SH-SY5Y (cell line): ENCODE data around the gene ARRDC5.

Source experiments
- GATA2 ChIP-seq: IDR thresholded peaks from 2 replicates; pipeline ENCODE4 v1.6.1; 2011; ENCODE audit warnings: mild to moderate bottlenecking, low read depth, low read length
- GATA3 ChIP-seq: IDR thresholded peaks from 2 replicates; pipeline ENCODE4 v1.6.1; 2011; ENCODE audit warnings: low read depth, mild to moderate bottlenecking, low read length, moderate library complexity

Gene ARRDC5

GRCh38 chr19:4913996-4914735 is 11.5 kb upstream of the ARRDC5 start:
- TF ChIP-seq GATA3 (no peak), GATA2 (no peak)

GRCh38 chr19:4911786-4912672 is 9.3 kb upstream of the ARRDC5 start:
- no peak for TF ChIP-seq GATA3
- TF ChIP-seq GATA2, result no peak

- no peak for TF ChIP-seq GATA2
- TF ChIP-seq GATA3, result no peak
These were observed 8.6 kb upstream of the ARRDC5 start for GRCh38 chr19:4911314-4911713.

GRCh38 chr19:4910594-4911281 is 8.0 kb upstream of the ARRDC5 start:
- TF ChIP-seq GATA2, result no peak
- no peak for TF ChIP-seq GATA3

GRCh38 chr19:4909897-4910593 is 7.3 kb upstream of the ARRDC5 start:
- TF ChIP-seq GATA2, result no peak
- TF ChIP-seq GATA3, result no peak

GRCh38 chr19:4909156-4909896 is 6.6 kb upstream of the ARRDC5 start, which contains the start of gene UHRF1:
UHRF1 (plus strand) TSS chr19:4909501; CDS start chr19:4910886, 1,385 bp downstream.
- TF ChIP-seq GATA3 (no peak), GATA2 (no peak)

- TF ChIP-seq GATA2, result no peak
- no peak for TF ChIP-seq GATA3
These were observed 6.1 kb upstream of the ARRDC5 start for GRCh38 chr19:4908781-4909155.

- TF ChIP-seq GATA2 (no peak), GATA3 (no peak)
These were observed 5.7 kb upstream of the ARRDC5 start for GRCh38 chr19:4908360-4908759.

GRCh38 chr19:4906963-4907362 is 4.3 kb upstream of the ARRDC5 start:
- no peak for TF ChIP-seq GATA2
- TF ChIP-seq GATA3, result no peak

GRCh38 chr19:4904481-4904880 is 1.8 kb upstream of the ARRDC5 start:
- no peak for TF ChIP-seq GATA3
- no peak for TF ChIP-seq GATA2

- no peak for TF ChIP-seq GATA2
- TF ChIP-seq GATA3, result no peak
These were observed 5.5 kb downstream of the ARRDC5 start for GRCh38 chr19:4897146-4897545.

- TF ChIP-seq GATA2 (no peak), GATA3 (no peak)
These were observed 6.3 kb downstream of the ARRDC5 start for GRCh38 chr19:4896372-4896771.

GRCh38 chr19:4891066-4891465 is 11.6 kb downstream of the ARRDC5 start:
- no peak for TF ChIP-seq GATA2
- no peak for TF ChIP-seq GATA3
